Stimulated activated CD8-positive, alpha-beta memory T cell treated with anti-CD3 and anti-CD28 coated beads, Interleukin-7, amount 100 ng/mL, for 48 hours (primary cell): ENCODE measurements around the gene VMA21.

ENCODE experiments used
- DNase-seq, 2 donors: peaks; one replicate each; pipeline ENCODE4 v3.0.0-alpha.2; 2020; ENCODE audit warnings: low read depth in 1 of 2; ENCODE audit errors: extremely low read depth in 1 of 2

VMA21 gene

GRCh38 chrX:151396825-151397740, at the start of gene VMA21:
Gene VMA21, plus strand, starts transcription at chrX:151397206. Its CDS starts 103 bp downstream, at chrX:151397309.
- DNase-seq: peak; percentile 65 to 68

- DNase-seq: no peak
These were observed 37.7 kb upstream of the VMA21 start for GRCh38 chrX:151359341-151359740.

GRCh38 chrX:151359931-151360871, 36.8 kb upstream of the VMA21 start:
- peak in 1 of 2 donors; percentile 2 for DNase-seq

GRCh38 chrX:151363316-151363715, 33.7 kb upstream of the VMA21 start:
- no peak for DNase-seq

GRCh38 chrX:151365579-151365978, 31.4 kb upstream of the VMA21 start:
- no peak for DNase-seq

GRCh38 chrX:151370906-151371305, 26.1 kb upstream of the VMA21 start:
- DNase-seq: no peak

GRCh38 chrX:151384807-151385206, 12.2 kb upstream of the VMA21 start:
- no peak for DNase-seq

GRCh38 chrX:151386838-151387459, 10.1 kb upstream of the VMA21 start:
- no peak for DNase-seq

GRCh38 chrX:151391722-151392121, 5.3 kb upstream of the VMA21 start:
- no peak for DNase-seq

- DNase-seq: no peak
These were observed 3.5 kb upstream of the VMA21 start for GRCh38 chrX:151393514-151393913.

GRCh38 chrX:151396042-151396824, 773 bp upstream of the VMA21 start:
- no peak for DNase-seq

- no peak for DNase-seq
These were observed 700 bp downstream of the VMA21 start for GRCh38 chrX:151397741-151398070.

- DNase-seq: no peak
These were observed 1.3 kb downstream of the VMA21 start for GRCh38 chrX:151398346-151398745.

GRCh38 chrX:151402719-151403390, 5.8 kb downstream of the VMA21 start:
- DNase-seq: no peak

GRCh38 chrX:151416579-151416978, 19.6 kb downstream of the VMA21 start:
- no peak for DNase-seq

GRCh38 chrX:151419782-151420181, 22.8 kb downstream of the VMA21 start:
- DNase-seq: no peak

GRCh38 chrX:151424505-151424904, 27.5 kb downstream of the VMA21 start:
- DNase-seq: no peak

- no peak for DNase-seq
These were observed 51.5 kb downstream of the VMA21 start for GRCh38 chrX:151448509-151448908.

- no peak for DNase-seq
These were observed 61.8 kb downstream of the VMA21 start for GRCh38 chrX:151458824-151459223.
